ENCODE results near the gene HOXB6.

DNA sequence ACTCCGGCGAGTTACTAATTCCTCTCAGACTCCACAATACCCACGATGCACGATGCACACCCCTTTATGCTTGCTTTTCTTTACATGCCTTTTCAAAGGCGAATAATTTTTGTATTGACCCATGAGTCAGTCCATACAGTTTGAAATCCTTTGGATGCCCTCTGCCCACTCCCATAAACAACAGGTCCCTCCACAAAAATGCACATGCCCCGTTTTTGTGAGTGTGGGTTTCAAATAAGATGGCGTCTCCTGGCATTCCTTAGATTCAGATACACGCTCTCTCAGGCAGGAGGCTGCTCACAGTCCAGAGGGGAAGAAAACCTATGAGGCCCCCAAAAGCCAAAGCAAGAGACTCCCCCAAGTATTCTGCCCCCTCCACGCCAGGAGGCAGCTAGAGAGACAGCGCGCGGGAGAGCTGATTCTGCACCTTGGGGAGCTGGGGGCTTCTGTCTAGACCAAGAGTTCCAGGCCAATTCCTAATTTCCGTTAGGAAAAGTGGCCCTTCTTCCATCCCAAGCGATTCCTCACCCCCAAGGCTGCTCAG, 40.9 kb upstream of the HOXB6 start:
- TF ChIP-seq, protein P1, sequence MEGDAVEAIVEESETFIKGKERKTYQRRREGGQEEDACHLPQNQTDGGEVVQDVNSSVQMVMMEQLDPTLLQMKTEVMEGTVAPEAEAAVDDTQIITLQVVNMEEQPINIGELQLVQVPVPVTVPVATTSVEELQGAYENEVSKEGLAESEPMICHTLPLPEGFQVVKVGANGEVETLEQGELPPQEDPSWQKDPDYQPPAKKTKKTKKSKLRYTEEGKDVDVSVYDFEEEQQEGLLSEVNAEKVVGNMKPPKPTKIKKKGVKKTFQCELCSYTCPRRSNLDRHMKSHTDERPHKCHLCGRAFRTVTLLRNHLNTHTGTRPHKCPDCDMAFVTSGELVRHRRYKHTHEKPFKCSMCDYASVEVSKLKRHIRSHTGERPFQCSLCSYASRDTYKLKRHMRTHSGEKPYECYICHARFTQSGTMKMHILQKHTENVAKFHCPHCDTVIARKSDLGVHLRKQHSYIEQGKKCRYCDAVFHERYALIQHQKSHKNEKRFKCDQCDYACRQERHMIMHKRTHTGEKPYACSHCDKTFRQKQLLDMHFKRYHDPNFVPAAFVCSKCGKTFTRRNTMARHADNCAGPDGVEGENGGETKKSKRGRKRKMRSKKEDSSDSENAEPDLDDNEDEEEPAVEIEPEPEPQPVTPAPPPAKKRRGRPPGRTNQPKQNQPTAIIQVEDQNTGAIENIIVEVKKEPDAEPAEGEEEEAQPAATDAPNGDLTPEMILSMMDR (conservative IDR thresholded peaks at IDR 0.05 in 1 of 2, IDR thresholded peaks at IDR 0.05 in 1 of 2; ENCODE audit: extremely low read depth in 1 of 2, insufficient read depth in 1 of 2, low read depth in 1 of 2, low read length in 2 of 2), result no peak
- TF ChIP-seq EZH2 (IDR thresholded peaks at IDR 0.05; ENCODE audit: borderline replicate concordance, low read length), result peak; percentile 27

Measured in mammary epithelial cell (primary cell).